Neural progenitor cell (in vitro differentiated cells): ENCODE data around the gene EMC8. TPM values are rescaled to one million over a fixed set of nuclear protein-coding genes. Genes with fewer than 3 reads are reported as not detected.
A peak's percentile ranks its signal among the peaks of the same experiment; 100 is the strongest.

Experiments
- DNase-seq: peaks from one replicate; pipeline ENCODE4 v3.0.0-alpha.2; 2016; ENCODE audit warnings: low spot score
- H2AFZ ChIP-seq: fragments of 200-600 bp; sonication (generic); replicated peaks from 2 replicates; pipeline ENCODE4 v1.6.1; 2016; ENCODE audit warnings: antibody characterized with exemption
- H3F3A ChIP-seq: fragments of 200-600 bp; sonication (generic); 2 replicates; pipeline ENCODE4 v1.6.1; 2016; ENCODE audit warnings: antibody characterized with exemption, low read depth
- H3K27ac ChIP-seq: fragments of 200-600 bp; sonication (generic); 2 replicates; pipeline ENCODE4 v1.5.1; 2016; ENCODE audit warnings: mild to moderate bottlenecking
- H3K27me3 ChIP-seq: fragments of 200-600 bp; sonication (generic); 2 replicates; pipeline ENCODE4 v1.6.1; 2016; ENCODE audit warnings: mild to moderate bottlenecking, moderate library complexity
- H3K36me3 ChIP-seq: fragments of 200-600 bp; sonication (generic); 2 replicates; pipeline ENCODE4 v1.5.1; 2016
- H3K4me1 ChIP-seq: fragments of 200-600 bp; sonication (generic); 2 replicates; pipeline ENCODE4 v1.6.1; 2016; ENCODE audit warnings: mixed run types
- H3K4me2 ChIP-seq: fragments of 200-600 bp; sonication (generic); 2 replicates; pipeline ENCODE4 v1.6.1; 2016
- H3K4me3 ChIP-seq: fragments of 200-600 bp; sonication (generic); 2 replicates; pipeline ENCODE4 v1.5.1; 2016
- H3K79me2 ChIP-seq: fragments of 200-600 bp; sonication (generic); 2 replicates; pipeline ENCODE4 v1.6.1; 2016; ENCODE audit warnings: low read depth
- H3K9ac ChIP-seq: fragments of 200-600 bp; sonication (generic); 2 replicates; pipeline ENCODE4 v1.6.1; 2016
- H3K9me3 ChIP-seq: fragments of 200-600 bp; sonication (generic); 2 replicates; pipeline ENCODE4 v1.5.1; 2016; ENCODE audit warnings: low read depth
- H4K20me1 ChIP-seq: fragments of 200-600 bp; sonication (generic); 2 replicates; pipeline ENCODE4 v1.6.1; 2016; ENCODE audit warnings: low read depth
- H3K27ac Mint-ChIP-seq: 3 replicates; pipeline ENCODE4 v1.8.0; 2021; ENCODE audit warnings: mixed read lengths
- H3K27me3 Mint-ChIP-seq: 2 replicates; pipeline ENCODE4 v1.8.0; 2022; ENCODE audit warnings: low read depth, mild to moderate bottlenecking, inconsistent platforms, moderate library complexity, mixed read lengths; ENCODE audit not compliant: insufficient read depth
- H3K36me3 Mint-ChIP-seq: 3 replicates; pipeline ENCODE4 v1.8.0; 2021; ENCODE audit warnings: mixed read lengths
- H3K4me1 Mint-ChIP-seq: 3 replicates; pipeline ENCODE4 v1.8.0; 2021; ENCODE audit warnings: mixed read lengths
- H3K4me3 Mint-ChIP-seq: 3 replicates; pipeline ENCODE4 v1.8.0; 2021; ENCODE audit warnings: mild to moderate bottlenecking, moderate library complexity, mixed read lengths
- H3K9me3 Mint-ChIP-seq: 3 replicates; pipeline ENCODE4 v1.8.0; 2020; ENCODE audit warnings: mixed read lengths
- CTCF ChIP-seq: fragments of 200-600 bp; sonication (generic); IDR thresholded peaks from 2 replicates; pipeline ENCODE4 v1.5.1; 2017; ENCODE audit warnings: antibody characterized with exemption, mild to moderate bottlenecking
- EZH2 ChIP-seq: fragments of 200-600 bp; sonication (generic); IDR thresholded peaks from 2 replicates; pipeline ENCODE4 v1.6.1; 2017; ENCODE audit warnings: antibody characterized with exemption, mild to moderate bottlenecking, moderate library complexity
- EZH2phosphoT487 ChIP-seq: fragments of 200-600 bp; sonication (generic); IDR thresholded peaks from 2 replicates; pipeline ENCODE4 v1.6.1; 2017; ENCODE audit warnings: antibody characterized with exemption
- total RNA-seq: library from RNA; depleted of rRNA; stranded (reverse); fragments of >200 nt; gene quantifications from 2 replicates; pipeline ENCODE4 v1.2.3, GENCODE V29; 2015; ENCODE audit warnings: low replicate concordance

The EMC8 gene
- total RNA-seq, 1 donor from 2014 or later, result 25.1 TPM

- Mint-ChIP-seq H3K9me3 (no peaks in the 10 kb centered on the region), H3K36me3 (no peaks in the 10 kb centered on the region), H3K27ac (no peak overlapping the region), H3K4me1 (peaks cover 13% of the 10 kb centered on the region), H3K27me3 (peaks cover 18% of the 10 kb centered on the region), H3K4me3 (no peak overlapping the region)
- H3K4me2 ChIP-seq, result no peak overlapping the region
- no peaks in the 10 kb centered on the region for H4K20me1 ChIP-seq
- peaks cover 5% of the 10 kb centered on the region for H3F3A ChIP-seq
- no peak for DNase-seq
- H3K79me2 ChIP-seq, result no peaks in the 10 kb centered on the region
- H3K27me3 ChIP-seq, result no peaks in the 10 kb centered on the region
- H3K4me1 ChIP-seq, result peaks cover 8% of the 10 kb centered on the region
- H3K4me3 ChIP-seq, result no peak overlapping the region
- TF ChIP-seq EZH2 (no peak), CTCF (no peak), EZH2phosphoT487 (no peak)
- H3K36me3 ChIP-seq, result no peaks in the 10 kb centered on the region
- no peak overlapping the region for H2AFZ ChIP-seq
- no peak overlapping the region for H3K9ac ChIP-seq
- H3K9me3 ChIP-seq, result no peaks in the 10 kb centered on the region
- no peak overlapping the region for H3K27ac ChIP-seq
These were observed 60.2 kb downstream of the EMC8 start for GRCh38 chr16:85738923-85739715.

GRCh38 chr16:85736921-85737320, 62.4 kb downstream of the EMC8 start:
- Histone ChIP-seq H3K4me2 (no peak overlapping the region), H3K36me3 (no peaks in the 10 kb centered on the region), H3K27ac (no peak overlapping the region), H4K20me1 (no peaks in the 10 kb centered on the region), H3K4me3 (no peak overlapping the region), H3K9ac (no peak overlapping the region), H2AFZ (no peak overlapping the region), H3K9me3 (no peaks in the 10 kb centered on the region), H3K4me1 (peaks cover 10% of the 10 kb centered on the region), H3K27me3 (no peaks in the 10 kb centered on the region), H3F3A (peaks cover 5% of the 10 kb centered on the region), H3K79me2 (no peaks in the 10 kb centered on the region)
- Mint-ChIP-seq H3K4me3 (no peak overlapping the region), H3K27ac (no peak overlapping the region), H3K4me1 (peaks cover 13% of the 10 kb centered on the region), H3K27me3 (peaks cover 19% of the 10 kb centered on the region), H3K36me3 (no peaks in the 10 kb centered on the region), H3K9me3 (no peaks in the 10 kb centered on the region)
- DNase-seq, result no peak
- TF ChIP-seq EZH2 (no peak), EZH2phosphoT487 (no peak), CTCF (no peak)

GRCh38 chr16:85735946-85736345, 63.4 kb downstream of the EMC8 start:
- H3K9me3 Mint-ChIP-seq, result no peaks in the 10 kb centered on the region
- H3K4me1 Mint-ChIP-seq, result peaks cover 14% of the 10 kb centered on the region
- peak overlapping the region; percentile 50 for H3K27ac Mint-ChIP-seq
- Histone ChIP-seq H3K27me3 (no peaks in the 10 kb centered on the region), H3K4me3 (no peak overlapping the region), H2AFZ (no peak overlapping the region), H3K36me3 (no peaks in the 10 kb centered on the region), H3K4me1 (peaks cover 10% of the 10 kb centered on the region), H3K9me3 (no peaks in the 10 kb centered on the region), H3K79me2 (no peaks in the 10 kb centered on the region), H3F3A (peaks cover 8% of the 10 kb centered on the region), H3K27ac (no peak overlapping the region), H3K9ac (no peak overlapping the region), H4K20me1 (no peaks in the 10 kb centered on the region), H3K4me2 (no peak overlapping the region)
- H3K27me3 Mint-ChIP-seq, result peaks cover 22% of the 10 kb centered on the region
- H3K4me3 Mint-ChIP-seq, result peak overlapping the region; percentile 21
- no peak for DNase-seq
- no peak for TF ChIP-seq CTCF
- TF ChIP-seq EZH2phosphoT487, result no peak
- no peak for TF ChIP-seq EZH2
- no peaks in the 10 kb centered on the region for H3K36me3 Mint-ChIP-seq
